ENCODE results near the gene P2RX7.
"Not testable (repeated sequence)": the region's sequence is repeated elsewhere in the genome, so short reads cannot be mapped to it uniquely, and the experiment has no call there.

Gene P2RX7

DNA sequence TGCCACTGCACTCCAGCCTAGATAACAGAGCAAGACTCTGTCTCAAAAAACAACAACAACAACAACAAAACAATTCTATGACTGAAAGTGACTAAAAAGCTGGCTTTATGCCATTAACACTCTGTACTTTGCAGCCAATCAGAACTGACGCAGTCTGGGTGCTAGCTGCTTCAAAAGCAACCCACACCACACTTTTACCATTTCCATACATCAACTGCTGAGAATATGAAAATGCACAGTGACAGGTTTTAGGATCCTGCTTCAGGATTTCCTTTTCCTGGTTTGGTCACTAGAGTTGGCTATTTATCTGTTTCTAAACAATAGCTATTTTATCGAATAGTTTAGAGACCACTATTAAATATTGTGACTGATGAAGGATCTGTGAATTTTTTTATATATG, 54.1 kb downstream of the P2RX7 start:
- no peak for DNase-seq
- in situ Hi-C loops (cut with HindIII; ENCODE audit: low pct_ligation_motif_present, low pct_unique_long_range_greater_than_20kb, low sequenced_read_pairs): no loop called here

DNA sequence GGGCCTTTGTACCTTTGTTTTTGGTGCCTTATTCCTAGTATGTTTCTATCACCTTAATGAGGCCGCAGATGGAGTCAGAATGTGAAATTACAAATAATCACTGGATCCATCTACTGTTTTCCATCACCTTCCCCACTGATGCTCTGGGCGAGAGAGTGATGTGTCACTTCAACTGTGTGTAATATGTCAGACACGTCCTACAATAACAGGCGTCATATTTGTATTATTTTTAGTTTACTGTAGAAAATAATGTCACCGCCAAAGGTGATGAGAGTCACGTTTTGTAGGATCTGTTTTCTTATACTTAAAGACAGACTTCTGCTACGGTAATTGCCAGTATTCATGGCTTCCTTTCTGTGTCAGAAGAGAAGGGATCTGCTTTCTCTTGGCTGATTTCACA, 54.8 kb downstream of the P2RX7 start:
- in situ Hi-C loops (cut with HindIII; ENCODE audit: low pct_ligation_motif_present, low pct_unique_long_range_greater_than_20kb, low sequenced_read_pairs): no loop called here
- DNase-seq: no peak

DNA sequence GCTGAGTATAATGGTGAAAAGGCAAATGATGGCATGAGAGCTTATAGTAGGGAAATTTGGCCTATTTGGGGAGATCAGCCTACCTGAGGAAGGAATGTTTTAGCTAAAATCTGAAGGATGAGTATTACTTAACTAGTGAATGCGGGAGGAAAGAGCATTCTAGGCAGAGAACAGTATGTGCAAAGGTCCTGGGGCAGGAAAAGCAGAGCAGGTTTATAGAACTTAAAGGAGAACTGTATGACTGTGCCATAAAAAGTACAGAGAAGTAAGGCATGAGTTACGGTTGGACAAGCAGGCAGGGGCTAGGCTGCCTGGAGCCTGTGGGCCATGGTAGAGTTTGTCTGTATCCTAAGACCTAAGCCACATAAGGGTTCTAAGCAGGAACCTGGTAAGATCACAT, 55.6 kb downstream of the P2RX7 start:
- no peak for DNase-seq
- in situ Hi-C loops (cut with HindIII; ENCODE audit: low pct_ligation_motif_present, low pct_unique_long_range_greater_than_20kb, low sequenced_read_pairs): no loop called here

DNA sequence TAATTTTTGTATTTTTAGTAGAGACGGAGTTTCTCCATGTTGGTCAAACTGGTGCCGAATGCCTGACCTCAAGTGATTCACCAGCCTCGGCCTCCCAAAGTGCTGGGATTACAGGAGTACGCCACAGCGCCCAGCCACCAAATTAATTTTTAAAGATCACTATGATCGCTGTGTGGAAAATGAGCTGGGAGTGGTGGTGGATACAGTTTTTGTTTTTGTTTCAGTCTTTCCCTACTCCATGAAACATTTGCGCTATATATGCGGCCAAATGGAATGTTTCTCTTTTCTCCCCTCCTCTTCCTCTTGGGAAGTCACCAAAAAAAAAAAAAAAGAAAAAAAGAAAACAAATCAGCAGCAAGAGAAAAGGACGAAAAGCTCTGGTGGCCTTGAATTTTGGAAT, 56.5 kb downstream of the P2RX7 start:
- in situ Hi-C loops (cut with HindIII; ENCODE audit: low pct_ligation_motif_present, low pct_unique_long_range_greater_than_20kb, low sequenced_read_pairs): no loop called here
- DNase-seq: peak; percentile 71

DNA sequence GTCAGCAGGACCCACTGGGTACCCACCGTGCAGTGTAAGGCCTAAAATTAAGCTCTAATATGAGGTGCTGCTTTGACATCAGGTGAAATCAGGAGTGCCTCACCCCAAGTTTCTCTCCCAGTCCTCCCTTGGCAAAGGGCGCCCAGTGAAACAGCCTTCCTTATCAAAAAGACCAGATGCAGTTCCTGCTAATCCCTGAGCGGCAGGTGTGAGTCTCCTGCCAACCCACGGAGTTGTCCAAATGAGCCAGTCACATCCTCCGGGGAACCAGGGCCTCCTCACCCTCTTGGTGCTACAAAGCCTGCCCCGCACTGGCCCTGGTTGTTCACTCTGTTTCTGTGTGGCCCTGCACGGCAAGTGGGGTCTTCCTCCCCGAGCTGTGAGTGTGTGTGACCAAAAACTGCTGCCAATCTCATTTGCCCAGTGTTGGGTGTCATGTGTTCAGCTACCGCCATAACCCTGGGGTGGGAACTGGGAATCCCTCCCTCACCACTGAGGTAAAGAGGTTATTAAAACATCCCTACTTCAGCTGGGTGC, 57.0 kb downstream of the P2RX7 start:
- peak; percentile 41 for DNase-seq
- in situ Hi-C loops (cut with HindIII; ENCODE audit: low pct_ligation_motif_present, low pct_unique_long_range_greater_than_20kb, low sequenced_read_pairs): loop anchor here (10.0 kb wide), 1 partner anchor 45 kb away; no protein-coding TSS in a partner anchor

DNA sequence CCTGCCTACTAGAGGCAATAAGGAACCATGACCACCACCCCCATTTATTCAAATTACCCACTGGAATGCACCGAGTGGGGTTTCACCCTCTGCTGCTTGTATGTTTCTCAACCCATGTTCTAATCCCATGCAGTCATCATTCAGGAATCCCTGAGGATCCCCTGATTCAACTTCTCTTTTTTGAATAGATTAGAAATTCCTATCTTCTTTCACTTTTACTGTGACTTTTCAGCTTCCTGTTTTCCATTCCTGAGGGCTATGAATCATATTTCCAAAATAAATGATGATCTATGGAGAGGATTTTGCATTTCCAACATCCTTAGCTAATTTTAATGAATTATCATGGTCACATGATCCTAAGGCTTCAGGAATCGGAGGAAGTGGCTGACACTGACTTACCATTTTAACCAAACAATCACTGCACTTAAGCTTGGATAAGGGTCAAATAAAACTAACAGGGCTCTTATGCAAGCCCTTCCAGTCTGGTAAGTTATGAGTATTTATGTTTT, 57.9 kb downstream of the P2RX7 start:
- DNase-seq: peak; percentile 90
- in situ Hi-C loops (cut with HindIII; ENCODE audit: low pct_ligation_motif_present, low pct_unique_long_range_greater_than_20kb, low sequenced_read_pairs): loop anchor here (10.0 kb wide), 1 partner anchor 46 kb away; no protein-coding TSS in a partner anchor

DNA sequence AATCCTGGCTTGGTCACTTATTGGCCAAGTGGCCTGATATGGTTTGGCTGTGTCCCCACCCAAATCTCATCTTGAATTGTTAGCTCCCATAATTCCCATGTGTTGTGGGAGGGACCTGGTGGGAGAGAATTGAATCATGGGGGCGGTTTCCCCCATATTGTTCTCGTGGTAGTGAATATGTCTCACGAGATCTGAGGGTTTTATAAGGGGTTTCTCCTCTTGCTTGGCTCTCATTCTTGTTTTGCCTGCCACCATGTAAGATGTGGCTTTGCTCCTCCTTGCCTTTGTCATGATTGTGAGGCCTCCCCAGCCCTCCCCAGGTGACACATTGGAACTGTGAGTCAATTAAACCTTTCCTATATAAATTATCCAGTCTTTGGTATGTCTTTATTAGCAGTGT, 58.5 kb downstream of the P2RX7 start:
- in situ Hi-C loops (cut with HindIII; ENCODE audit: low pct_ligation_motif_present, low pct_unique_long_range_greater_than_20kb, low sequenced_read_pairs): loop anchor here (10.0 kb wide), 1 partner anchor 46 kb away; no protein-coding TSS in a partner anchor
- no peak for DNase-seq

DNA sequence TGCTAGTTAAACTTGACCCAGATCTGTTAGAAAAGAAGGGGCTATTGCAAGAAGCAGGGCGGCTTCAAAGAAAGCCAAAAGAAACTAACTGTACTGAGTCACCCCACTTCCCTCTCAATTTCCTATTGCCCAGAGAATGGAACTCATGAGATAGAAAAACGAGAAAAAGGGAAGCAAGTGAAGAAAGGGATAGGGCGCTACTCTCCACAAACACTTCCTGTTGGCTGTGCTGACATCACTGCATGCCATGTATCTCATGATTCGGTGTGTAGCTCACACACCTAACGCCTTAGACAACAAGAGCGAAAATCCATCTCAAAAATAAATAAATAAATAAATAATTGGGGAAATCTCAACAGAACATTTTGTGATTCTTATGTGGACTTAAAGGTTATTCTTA, 64.2 kb downstream of the P2RX7 start:
- in situ Hi-C loops (cut with HindIII; ENCODE audit: low pct_ligation_motif_present, low pct_unique_long_range_greater_than_20kb, low sequenced_read_pairs): loop anchor here (10.0 kb wide), 1 partner anchor 52 kb away; no protein-coding TSS in a partner anchor
- DNase-seq: no peak

DNA sequence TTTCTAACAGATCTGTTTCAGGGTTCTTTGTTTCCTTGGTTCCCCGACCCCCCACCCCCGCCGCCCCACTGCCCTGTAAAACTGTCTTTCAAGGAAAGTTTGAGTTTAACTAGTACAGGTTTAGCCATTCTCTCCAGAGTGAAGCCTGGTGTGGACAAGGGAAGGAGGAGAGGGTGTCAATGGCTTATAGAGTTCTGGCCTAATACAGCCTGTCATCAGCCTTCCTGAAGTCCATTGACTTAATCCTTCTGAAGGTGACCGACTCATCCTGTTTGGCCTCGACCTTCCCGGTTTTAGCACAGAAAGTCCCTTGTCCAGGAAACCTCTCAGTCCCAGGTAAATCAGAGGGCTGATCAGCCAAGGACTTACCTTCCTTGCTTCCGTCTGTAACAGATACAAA, 66.3 kb downstream of the P2RX7 start:
- in situ Hi-C loops (cut with HindIII; ENCODE audit: low pct_ligation_motif_present, low pct_unique_long_range_greater_than_20kb, low sequenced_read_pairs): loop anchor here (10.0 kb wide), 1 partner anchor 54 kb away; no protein-coding TSS in a partner anchor
- DNase-seq: no peak

DNA sequence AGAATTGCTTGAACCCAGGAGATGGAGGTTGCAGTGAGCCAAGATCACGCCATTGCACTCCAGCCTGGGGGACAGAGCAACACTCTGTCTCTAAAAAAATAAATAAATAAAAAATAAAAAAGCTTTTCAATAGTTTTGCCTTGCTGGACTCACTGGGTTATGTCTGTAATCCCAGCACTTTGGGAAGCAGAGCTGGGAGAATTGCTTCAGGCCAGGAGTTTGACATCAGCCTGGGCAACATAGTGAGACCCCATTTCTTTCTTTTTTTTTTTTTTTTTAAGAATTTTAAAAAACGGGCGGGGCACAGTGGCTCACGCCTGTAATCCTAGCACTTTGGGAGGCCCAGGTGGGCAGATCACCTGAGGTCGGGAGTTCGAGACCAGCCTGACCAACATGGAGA, 68.5 kb downstream of the P2RX7 start:
- DNase-seq; in situ Hi-C loops (cut with HindIII; ENCODE audit: low pct_ligation_motif_present, low pct_unique_long_range_greater_than_20kb, low sequenced_read_pairs): not testable (repeated sequence)

DNA sequence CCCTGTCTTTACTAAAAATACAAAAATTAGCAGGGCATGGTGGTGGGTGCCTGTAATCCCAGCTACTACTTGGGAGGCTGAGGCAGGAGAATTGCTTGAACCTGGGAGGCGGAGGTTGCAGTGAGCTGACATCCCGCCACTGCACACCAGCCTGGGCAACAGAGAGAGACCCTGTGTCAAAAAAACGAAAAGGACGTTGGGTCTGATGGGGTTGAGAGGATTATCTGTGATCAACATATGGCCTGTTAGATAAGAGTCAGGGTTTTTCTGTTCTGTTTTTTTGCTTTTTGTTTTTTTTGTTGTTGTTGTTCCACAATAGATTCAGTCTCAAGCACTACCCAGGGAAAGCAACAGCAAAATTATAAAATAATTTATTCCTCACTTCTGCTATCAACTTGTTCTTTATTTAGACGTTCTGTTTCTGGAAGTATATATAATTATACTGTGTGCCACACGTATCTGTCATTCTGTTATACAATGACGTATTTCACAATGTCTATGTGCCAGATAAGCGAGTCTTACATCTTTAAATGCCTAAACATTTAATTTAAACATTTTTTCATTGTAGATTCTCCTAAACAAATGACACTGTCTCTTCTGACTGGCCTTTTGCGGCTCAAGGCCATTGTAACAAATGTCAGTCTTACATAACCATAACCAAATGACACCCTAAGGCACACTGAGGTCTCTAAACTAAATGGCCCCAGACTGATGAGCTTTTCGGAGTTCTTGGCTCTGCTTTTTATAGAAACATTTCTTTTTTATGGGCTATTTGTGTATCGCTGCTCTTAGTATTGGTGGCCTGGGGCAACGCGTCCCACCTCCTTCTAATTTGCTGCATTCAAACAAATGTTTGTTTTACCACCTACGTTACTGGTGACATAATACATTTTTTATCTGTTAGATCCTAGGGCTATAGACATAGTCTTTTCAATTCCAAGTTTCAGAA, 70.0 kb downstream of the P2RX7 start:
- no peak for DNase-seq

DNA sequence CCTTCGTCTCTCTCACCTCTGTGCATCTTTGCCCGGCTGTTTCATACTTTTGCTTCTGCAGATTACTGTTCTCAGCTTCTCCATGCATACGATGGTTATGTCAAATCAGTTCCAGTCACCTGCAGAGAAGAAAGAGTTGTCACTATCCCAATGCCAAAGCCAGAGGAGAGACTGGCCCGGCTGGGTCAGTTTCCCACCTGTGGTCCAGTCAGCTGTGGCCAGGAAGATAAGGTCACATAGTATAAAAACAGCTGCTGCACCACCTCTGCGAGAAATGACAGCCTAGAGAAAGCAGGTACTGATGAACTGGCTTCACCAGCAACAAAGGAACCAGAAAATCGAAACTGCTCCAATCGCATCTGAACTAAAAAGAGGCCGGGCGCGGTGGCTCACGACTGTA, 70.8 kb downstream of the P2RX7 start:
- DNase-seq: no peak
- in situ Hi-C loops (cut with HindIII; ENCODE audit: low pct_ligation_motif_present, low pct_unique_long_range_greater_than_20kb, low sequenced_read_pairs): no loop called here

More for the DNA sequence above, 70.0 kb downstream of the P2RX7 start:
- in situ Hi-C loops (cut with HindIII; ENCODE audit: low pct_ligation_motif_present, low pct_unique_long_range_greater_than_20kb, low sequenced_read_pairs): no loop called here

DNA sequence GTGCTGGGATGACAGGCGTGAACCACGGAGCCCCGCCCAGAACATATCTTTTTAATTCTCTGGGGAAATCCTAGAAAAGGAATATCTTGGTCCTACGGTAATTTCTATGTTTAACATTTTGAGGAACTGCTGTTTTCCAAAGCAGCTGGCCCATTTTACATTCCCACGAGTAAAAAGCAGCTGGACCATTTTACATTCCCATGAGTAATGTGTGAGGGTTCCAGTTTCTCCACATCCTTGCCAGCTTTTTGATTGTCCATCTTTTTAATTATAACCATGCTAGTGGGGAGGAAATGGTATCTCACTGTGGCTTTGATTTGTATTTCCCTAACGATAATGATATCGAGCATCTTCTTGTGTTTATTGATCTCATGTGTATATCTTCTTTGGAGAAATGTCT, 72.8 kb downstream of the P2RX7 start:
- DNase-seq: no peak
- in situ Hi-C loops (cut with HindIII; ENCODE audit: low pct_ligation_motif_present, low pct_unique_long_range_greater_than_20kb, low sequenced_read_pairs): no loop called here

DNA sequence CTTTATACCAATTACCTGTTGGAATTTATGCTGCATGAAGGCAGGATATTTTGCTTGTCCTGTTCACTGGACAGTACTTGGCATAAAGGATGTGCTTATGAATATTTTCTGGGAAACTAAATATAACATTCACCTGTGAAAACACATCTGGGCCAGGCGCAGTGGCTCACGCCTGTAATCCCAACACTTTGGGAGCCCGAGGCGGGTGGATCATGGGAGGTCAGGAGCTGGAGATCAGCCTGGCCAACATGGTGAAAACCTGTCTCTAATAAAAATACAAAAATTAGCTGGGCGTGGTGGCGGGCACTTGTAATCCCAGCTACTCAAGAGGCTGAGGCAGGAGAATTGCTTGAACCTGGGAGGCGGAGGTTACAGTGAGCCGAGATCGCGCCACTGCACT, 75.9 kb downstream of the P2RX7 start:
- in situ Hi-C loops (cut with HindIII; ENCODE audit: low pct_ligation_motif_present, low pct_unique_long_range_greater_than_20kb, low sequenced_read_pairs); DNase-seq: not testable (repeated sequence)

DNA sequence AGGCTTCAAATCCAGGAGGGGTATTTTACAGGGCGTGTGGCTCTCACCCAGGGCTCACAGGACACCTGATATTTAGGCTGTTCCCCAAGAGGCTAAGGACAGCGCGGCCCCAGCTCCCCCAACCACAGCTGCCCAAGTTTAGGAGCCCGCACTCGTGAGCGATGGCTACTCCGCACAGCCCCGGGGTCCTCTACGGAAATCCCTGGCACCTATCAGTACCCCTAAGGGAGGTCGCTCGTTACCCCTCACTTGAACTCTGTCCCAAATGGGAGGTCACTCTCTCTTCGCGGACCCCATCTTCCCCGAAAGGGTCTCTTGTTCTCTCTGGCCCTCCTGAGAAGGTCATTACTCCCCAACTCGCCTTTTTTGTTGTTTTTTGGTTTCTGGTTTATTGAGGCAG, 76.5 kb downstream of the P2RX7 start:
- in situ Hi-C loops (cut with HindIII; ENCODE audit: low pct_ligation_motif_present, low pct_unique_long_range_greater_than_20kb, low sequenced_read_pairs): no loop called here
- no peak for DNase-seq

DNA sequence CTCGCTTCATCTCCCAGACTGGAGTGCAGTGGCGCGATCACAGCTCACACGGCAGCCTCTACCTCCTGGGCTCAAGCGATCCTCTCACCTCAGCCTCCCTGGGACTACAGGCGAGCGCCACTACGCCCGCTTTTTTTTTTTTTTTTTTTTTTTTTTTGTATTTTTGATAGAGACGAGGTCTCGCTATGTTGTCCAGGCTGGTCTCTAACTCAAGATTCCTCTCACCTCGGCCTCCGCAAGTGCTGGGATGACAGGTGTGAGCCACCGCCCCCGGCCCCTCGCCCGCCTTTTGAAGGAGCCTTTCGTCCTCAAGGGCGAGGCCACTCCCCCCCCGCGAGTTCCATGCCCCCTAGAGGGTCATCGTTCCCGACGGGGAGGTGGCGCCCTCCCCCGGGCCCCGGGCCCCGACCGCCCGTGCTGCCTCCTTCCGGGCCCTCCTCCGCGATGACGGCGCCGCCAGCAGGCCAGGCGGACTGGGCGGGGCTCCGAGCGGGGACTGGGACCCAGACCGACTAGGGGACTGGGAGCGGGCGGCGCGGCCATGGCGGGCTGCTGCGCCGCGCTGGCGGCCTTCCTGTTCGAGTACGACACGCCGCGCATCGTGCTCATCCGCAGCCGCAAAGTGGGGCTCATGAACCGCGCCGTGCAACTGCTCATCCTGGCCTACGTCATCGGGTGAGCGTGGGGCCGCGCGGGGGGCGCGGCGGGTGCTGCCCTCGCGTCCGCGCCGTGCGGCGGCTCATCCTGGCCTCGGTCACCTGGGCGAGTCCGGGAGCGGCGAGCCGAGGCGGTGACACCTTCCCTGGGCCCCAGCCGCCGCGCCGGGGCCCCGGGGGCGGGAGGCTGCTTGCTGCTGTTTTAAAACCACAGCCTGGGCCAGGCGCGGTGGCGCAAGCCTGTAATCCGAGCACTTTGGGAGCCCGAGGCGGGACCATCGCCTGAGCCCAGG, 77.2 kb downstream of the P2RX7 start, which contains the start of gene P2RX4:
TSS of gene P2RX4 (plus strand) at position 506 of the 949 bp plus-strand sequence. CDS start at position 542, 36 bp downstream.
- peak; percentile 89 for DNase-seq
- in situ Hi-C loops (cut with HindIII; ENCODE audit: low pct_ligation_motif_present, low pct_unique_long_range_greater_than_20kb, low sequenced_read_pairs): no loop called here

DNA sequence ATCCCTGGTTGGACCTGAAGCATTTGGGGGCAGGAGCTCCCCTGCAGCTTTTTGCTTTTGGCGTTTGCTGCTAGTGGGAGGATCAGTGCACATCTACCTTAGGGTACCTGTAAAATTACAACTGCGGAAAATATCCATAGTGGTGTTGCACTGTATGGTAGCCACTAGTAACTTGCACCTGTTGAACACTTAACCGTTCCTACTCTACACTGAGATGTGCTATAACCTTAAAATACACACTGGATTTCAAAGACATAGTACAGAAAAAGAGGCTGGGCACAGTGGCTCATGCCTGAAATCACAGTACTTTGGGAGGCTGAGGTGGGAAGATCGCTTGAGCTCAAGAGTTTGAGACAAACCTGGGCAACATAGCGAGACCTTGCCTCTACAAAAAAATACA, 80.2 kb downstream of the P2RX7 start:
- no peak for DNase-seq
- in situ Hi-C loops (cut with HindIII; ENCODE audit: low pct_ligation_motif_present, low pct_unique_long_range_greater_than_20kb, low sequenced_read_pairs): no loop called here

DNA sequence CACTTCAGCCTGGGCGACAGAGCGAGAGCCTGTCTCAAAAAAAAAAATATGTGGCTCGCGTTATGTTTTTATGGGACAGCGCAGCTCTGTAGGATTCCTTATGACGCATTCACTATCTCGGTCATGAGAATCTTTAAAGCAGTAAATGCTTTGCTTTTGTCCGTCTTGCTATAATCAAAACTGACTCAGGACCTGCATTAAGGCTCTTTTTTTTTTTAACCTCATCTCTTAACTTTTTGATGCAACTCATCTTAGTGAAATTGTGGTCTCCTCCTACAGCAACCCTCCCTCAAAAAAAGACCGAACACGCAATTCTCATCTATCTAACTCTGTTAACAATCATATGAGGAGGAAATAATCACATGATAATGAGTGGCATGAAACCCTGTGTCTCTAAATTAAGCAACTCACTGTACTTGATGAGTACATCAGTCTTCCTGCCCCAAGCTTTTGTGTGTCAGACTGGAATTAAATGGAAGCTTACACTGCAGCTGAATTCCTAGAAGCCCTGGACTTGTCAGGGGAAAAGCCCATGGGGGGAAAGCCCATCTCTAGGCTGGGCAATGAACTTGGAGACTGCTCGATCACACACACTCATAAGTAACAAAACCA, 81.6 kb downstream of the P2RX7 start:
- in situ Hi-C loops (cut with HindIII; ENCODE audit: low pct_ligation_motif_present, low pct_unique_long_range_greater_than_20kb, low sequenced_read_pairs): no loop called here
- DNase-seq: no peak

Measured in ACHN (cell line).